ENCODE data around the gene HMGXB3. TPM values are rescaled to one million over a fixed set of nuclear protein-coding genes. Genes with fewer than 3 reads are reported as not detected.
A peak's percentile ranks its signal among the peaks of the same experiment; 100 is the strongest.
"Not testable (repeated sequence)": the region's sequence is repeated elsewhere in the genome, so short reads cannot be mapped to it uniquely, and the experiment has no call there.

The HMGXB3 gene
- total and polyA plus RNA-seq, 5 donors from 2014 or later = 11.0 to 51.5 (median 12.7) TPM

GRCh38 chr5:150026682-150027172 is 26.2 kb downstream of the HMGXB3 start:
- no peaks in the 10 kb centered on the region for H3K9me3 Mint-ChIP-seq
- H3K4me3 ChIP-seq (ENCODE audit: low read depth, low read length) = no peak overlapping the region
- H3K4me3 Mint-ChIP-seq = no peak overlapping the region
- peaks cover 54% of the 10 kb centered on the region for H3K36me3 Mint-ChIP-seq
- no peak overlapping the region for H3K27ac ChIP-seq (ENCODE audit: insufficient read depth, low read length, poor library complexity, severe bottlenecking)
- peaks cover 2 to 16% (median 8%) of the 10 kb centered on the region in 4 donors for H3K4me1 Mint-ChIP-seq
- no peak for DNase-seq
- no peak overlapping the region for H3K27ac Mint-ChIP-seq
- ATAC-seq (ENCODE audit: low read depth in 2 of 2) = no peak
- H3K9me3 ChIP-seq (ENCODE audit: control insufficient read depth in 2 of 2, low read length in 2 of 2) = no peaks in the 10 kb centered on the region
- no peaks in the 10 kb centered on the region for H3K27me3 Mint-ChIP-seq
- peaks cover 92% of the 10 kb centered on the region for H3K36me3 ChIP-seq (ENCODE audit: control insufficient read depth, insufficient read depth, low read length)
- no peaks in the 10 kb centered on the region for H3K27me3 ChIP-seq (ENCODE audit: control insufficient read depth, insufficient read depth, low read length)
- no peaks in the 10 kb centered on the region for H3K4me1 ChIP-seq (ENCODE audit: control insufficient read depth, insufficient read depth, low read length, poor library complexity, severe bottlenecking)

GRCh38 chr5:150028047-150028446 is 27.5 kb downstream of the HMGXB3 start:
- not testable (repeated sequence) for ATAC-seq (ENCODE audit: low read depth in 2 of 2); H3K27ac ChIP-seq (ENCODE audit: insufficient read depth, low read length, poor library complexity, severe bottlenecking); H3K9me3 Mint-ChIP-seq; H3K9me3 ChIP-seq (ENCODE audit: control insufficient read depth in 2 of 2, low read length in 2 of 2); H3K4me3 Mint-ChIP-seq; H3K4me1 Mint-ChIP-seq; H3K4me3 ChIP-seq (ENCODE audit: low read depth, low read length); H3K4me1 ChIP-seq (ENCODE audit: control insufficient read depth, insufficient read depth, low read length, poor library complexity, severe bottlenecking); H3K27me3 ChIP-seq (ENCODE audit: control insufficient read depth, insufficient read depth, low read length); H3K27ac Mint-ChIP-seq; H3K27me3 Mint-ChIP-seq; DNase-seq
- H3K36me3 ChIP-seq (ENCODE audit: control insufficient read depth, insufficient read depth, low read length) = peaks cover 92% of the 10 kb centered on the region
- H3K36me3 Mint-ChIP-seq = peaks cover 57% of the 10 kb centered on the region

- H3K9me3 ChIP-seq (ENCODE audit: control insufficient read depth in 2 of 2, low read length in 2 of 2) = no peaks in the 10 kb centered on the region
- Mint-ChIP-seq H3K27me3 (no peaks in the 10 kb centered on the region), H3K9me3 (no peaks in the 10 kb centered on the region), H3K36me3 (peaks cover 74% of the 10 kb centered on the region), H3K4me1 (peaks cover 0 to 9% (median 6%) of the 10 kb centered on the region in 4 donors), H3K27ac (peak overlapping the region in 1 of 3 donors; percentile 72), H3K4me3 (no peak overlapping the region)
- no peak for ATAC-seq (ENCODE audit: low read depth in 2 of 2)
- no peaks in the 10 kb centered on the region for H3K27me3 ChIP-seq (ENCODE audit: control insufficient read depth, insufficient read depth, low read length)
- no peak overlapping the region for H3K27ac ChIP-seq (ENCODE audit: insufficient read depth, low read length, poor library complexity, severe bottlenecking)
- H3K4me1 ChIP-seq (ENCODE audit: control insufficient read depth, insufficient read depth, low read length, poor library complexity, severe bottlenecking) = no peaks in the 10 kb centered on the region
- no peak overlapping the region for H3K4me3 ChIP-seq (ENCODE audit: low read depth, low read length)
- no peak for DNase-seq
- H3K36me3 ChIP-seq (ENCODE audit: control insufficient read depth, insufficient read depth, low read length) = peaks cover 96% of the 10 kb centered on the region
Measured at GRCh38 chr5:150033334-150033733, 32.8 kb downstream of the HMGXB3 start.

- Mint-ChIP-seq H3K36me3 (peaks cover 72% of the 10 kb centered on the region), H3K4me1 (peaks cover 0 to 8% (median 3%) of the 10 kb centered on the region in 4 donors), H3K27me3 (no peaks in the 10 kb centered on the region), H3K9me3 (no peaks in the 10 kb centered on the region), H3K27ac (peak overlapping the region in 1 of 3 donors; percentile 4), H3K4me3 (no peak overlapping the region)
- peaks cover 97% of the 10 kb centered on the region for H3K36me3 ChIP-seq (ENCODE audit: control insufficient read depth, insufficient read depth, low read length)
- DNase-seq (no peak), ATAC-seq (ENCODE audit: low read depth in 2 of 2) (no peak)
- H3K27me3 ChIP-seq (ENCODE audit: control insufficient read depth, insufficient read depth, low read length) = no peaks in the 10 kb centered on the region
- H3K4me3 ChIP-seq (ENCODE audit: low read depth, low read length) = no peak overlapping the region
- no peaks in the 10 kb centered on the region for H3K4me1 ChIP-seq (ENCODE audit: control insufficient read depth, insufficient read depth, low read length, poor library complexity, severe bottlenecking)
- H3K27ac ChIP-seq (ENCODE audit: insufficient read depth, low read length, poor library complexity, severe bottlenecking) = no peak overlapping the region
- H3K9me3 ChIP-seq (ENCODE audit: control insufficient read depth in 2 of 2, low read length in 2 of 2) = no peaks in the 10 kb centered on the region
Measured at GRCh38 chr5:150034662-150035061, 34.1 kb downstream of the HMGXB3 start.

GRCh38 chr5:150035139-150035895 is 34.8 kb downstream of the HMGXB3 start:
- Histone ChIP-seq H3K27ac (ENCODE audit: insufficient read depth, low read length, poor library complexity, severe bottlenecking) (no peak overlapping the region), H3K36me3 (ENCODE audit: control insufficient read depth, insufficient read depth, low read length) (peaks cover 96% of the 10 kb centered on the region), H3K4me3 (ENCODE audit: low read depth, low read length) (no peak overlapping the region), H3K27me3 (ENCODE audit: control insufficient read depth, insufficient read depth, low read length) (no peaks in the 10 kb centered on the region), H3K9me3 (ENCODE audit: control insufficient read depth in 2 of 2, low read length in 2 of 2) (no peaks in the 10 kb centered on the region), H3K4me1 (ENCODE audit: control insufficient read depth, insufficient read depth, low read length, poor library complexity, severe bottlenecking) (no peaks in the 10 kb centered on the region)
- peaks cover 0 to 8% (median 2%) of the 10 kb centered on the region in 4 donors for H3K4me1 Mint-ChIP-seq
- DNase-seq = no peak
- ATAC-seq (ENCODE audit: low read depth in 2 of 2) = no peak
- H3K36me3 Mint-ChIP-seq = peaks cover 75% of the 10 kb centered on the region
- peak overlapping the region in 1 of 3 donors; percentile 48 for H3K27ac Mint-ChIP-seq
- H3K4me3 Mint-ChIP-seq = no peak overlapping the region
- H3K27me3 Mint-ChIP-seq = no peaks in the 10 kb centered on the region
- H3K9me3 Mint-ChIP-seq = no peaks in the 10 kb centered on the region

- Mint-ChIP-seq H3K36me3 (peaks cover 72% of the 10 kb centered on the region), H3K4me1 (peaks cover 0 to 10% (median 2%) of the 10 kb centered on the region in 4 donors), H3K9me3 (peaks cover 0 to 2% (median 0%) of the 10 kb centered on the region in 7 donors), H3K27ac (peak overlapping the region in 1 of 3 donors; percentile 48), H3K27me3 (no peaks in the 10 kb centered on the region), H3K4me3 (no peak overlapping the region)
- DNase-seq (no peak), ATAC-seq (ENCODE audit: low read depth in 2 of 2) (no peak)
- Histone ChIP-seq H3K27me3 (ENCODE audit: control insufficient read depth, insufficient read depth, low read length) (no peaks in the 10 kb centered on the region), H3K27ac (ENCODE audit: insufficient read depth, low read length, poor library complexity, severe bottlenecking) (no peak overlapping the region), H3K4me1 (ENCODE audit: control insufficient read depth, insufficient read depth, low read length, poor library complexity, severe bottlenecking) (no peaks in the 10 kb centered on the region), H3K36me3 (ENCODE audit: control insufficient read depth, insufficient read depth, low read length) (peaks cover 96% of the 10 kb centered on the region), H3K4me3 (ENCODE audit: low read depth, low read length) (no peak overlapping the region), H3K9me3 (ENCODE audit: control insufficient read depth in 2 of 2, low read length in 2 of 2) (no peaks in the 10 kb centered on the region)
Measured at GRCh38 chr5:150036513-150036912, 36.0 kb downstream of the HMGXB3 start.

- Histone ChIP-seq H3K36me3 (ENCODE audit: control insufficient read depth, insufficient read depth, low read length) (peaks cover 95% of the 10 kb centered on the region), H3K27ac (ENCODE audit: insufficient read depth, low read length, poor library complexity, severe bottlenecking) (no peak overlapping the region), H3K9me3 (ENCODE audit: control insufficient read depth in 2 of 2, low read length in 2 of 2) (no peaks in the 10 kb centered on the region), H3K4me3 (ENCODE audit: low read depth, low read length) (no peak overlapping the region), H3K4me1 (ENCODE audit: control insufficient read depth, insufficient read depth, low read length, poor library complexity, severe bottlenecking) (no peaks in the 10 kb centered on the region), H3K27me3 (ENCODE audit: control insufficient read depth, insufficient read depth, low read length) (no peaks in the 10 kb centered on the region)
- Mint-ChIP-seq H3K36me3 (peaks cover 71% of the 10 kb centered on the region), H3K9me3 (peaks cover 0 to 2% (median 0%) of the 10 kb centered on the region in 7 donors), H3K27ac (peak overlapping the region in 1 of 3 donors; percentile 45), H3K27me3 (no peaks in the 10 kb centered on the region), H3K4me1 (peaks cover 0 to 13% (median 12%) of the 10 kb centered on the region in 4 donors), H3K4me3 (no peak overlapping the region)
- DNase-seq (no peak), ATAC-seq (ENCODE audit: low read depth in 2 of 2) (no peak)
Measured at GRCh38 chr5:150038547-150038946, 38.0 kb downstream of the HMGXB3 start.

GRCh38 chr5:150042459-150042858 is 41.9 kb downstream of the HMGXB3 start:
- Histone ChIP-seq H3K27ac (ENCODE audit: insufficient read depth, low read length, poor library complexity, severe bottlenecking) (no peak overlapping the region), H3K36me3 (ENCODE audit: control insufficient read depth, insufficient read depth, low read length) (peaks cover 90% of the 10 kb centered on the region), H3K4me1 (ENCODE audit: control insufficient read depth, insufficient read depth, low read length, poor library complexity, severe bottlenecking) (peaks cover 3% of the 10 kb centered on the region), H3K27me3 (ENCODE audit: control insufficient read depth, insufficient read depth, low read length) (no peaks in the 10 kb centered on the region), H3K9me3 (ENCODE audit: control insufficient read depth in 2 of 2, low read length in 2 of 2) (no peaks in the 10 kb centered on the region), H3K4me3 (ENCODE audit: low read depth, low read length) (no peak overlapping the region)
- ATAC-seq (ENCODE audit: low read depth in 2 of 2) = no peak
- no peaks in the 10 kb centered on the region for H3K27me3 Mint-ChIP-seq
- H3K9me3 Mint-ChIP-seq = peaks cover 0 to 2% (median 0%) of the 10 kb centered on the region in 7 donors
- H3K36me3 Mint-ChIP-seq = peaks cover 59% of the 10 kb centered on the region
- H3K4me1 Mint-ChIP-seq = peaks cover 0 to 26% (median 10%) of the 10 kb centered on the region in 4 donors
- no peak for DNase-seq
- no peak overlapping the region for H3K27ac Mint-ChIP-seq
- H3K4me3 Mint-ChIP-seq = no peak overlapping the region

All from CD4-positive, CD25-positive, alpha-beta regulatory T cell (primary cell).